Neural progenitor cell (in vitro differentiated cells): Measurements from ENCODE around the gene ACBD5.

Source experiments
- EZH2 ChIP-seq: fragments of 200-600 bp; sonication (generic); IDR thresholded peaks from 2 replicates; pipeline ENCODE4 v1.6.1; 2017; ENCODE audit warnings: antibody characterized with exemption, mild to moderate bottlenecking, moderate library complexity
- EZH2phosphoT487 ChIP-seq: fragments of 200-600 bp; sonication (generic); IDR thresholded peaks from 2 replicates; pipeline ENCODE4 v1.6.1; 2017; ENCODE audit warnings: antibody characterized with exemption
- TF ChIP-seq, protein P1 (sequence below): fragments of 200-600 bp; sonication (generic); IDR thresholded peaks from 2 replicates; pipeline ENCODE4 v1.5.1; 2017; ENCODE audit warnings: antibody characterized with exemption, mild to moderate bottlenecking

DNA sequence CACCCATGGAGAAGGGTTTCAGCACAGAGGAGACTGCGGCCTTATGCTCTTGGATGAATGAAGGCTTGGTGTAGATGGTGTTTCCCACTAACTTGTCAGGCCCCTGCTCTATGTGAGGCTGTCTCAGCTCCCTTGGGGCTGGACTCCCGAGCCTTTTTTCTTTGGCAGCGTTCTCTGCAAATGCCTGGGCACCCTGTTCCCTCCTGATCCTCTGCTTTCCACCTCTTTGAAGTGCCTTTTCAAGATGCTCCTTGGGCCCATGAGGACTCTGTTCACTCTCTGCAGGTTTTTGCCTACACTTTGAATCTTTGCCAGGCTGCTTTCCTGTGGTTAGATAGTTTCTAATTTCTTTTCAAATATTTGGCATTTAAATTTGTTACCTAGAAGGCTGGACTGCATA, 6.8 kb upstream of the ACBD5 start:
- TF ChIP-seq, protein P1, sequence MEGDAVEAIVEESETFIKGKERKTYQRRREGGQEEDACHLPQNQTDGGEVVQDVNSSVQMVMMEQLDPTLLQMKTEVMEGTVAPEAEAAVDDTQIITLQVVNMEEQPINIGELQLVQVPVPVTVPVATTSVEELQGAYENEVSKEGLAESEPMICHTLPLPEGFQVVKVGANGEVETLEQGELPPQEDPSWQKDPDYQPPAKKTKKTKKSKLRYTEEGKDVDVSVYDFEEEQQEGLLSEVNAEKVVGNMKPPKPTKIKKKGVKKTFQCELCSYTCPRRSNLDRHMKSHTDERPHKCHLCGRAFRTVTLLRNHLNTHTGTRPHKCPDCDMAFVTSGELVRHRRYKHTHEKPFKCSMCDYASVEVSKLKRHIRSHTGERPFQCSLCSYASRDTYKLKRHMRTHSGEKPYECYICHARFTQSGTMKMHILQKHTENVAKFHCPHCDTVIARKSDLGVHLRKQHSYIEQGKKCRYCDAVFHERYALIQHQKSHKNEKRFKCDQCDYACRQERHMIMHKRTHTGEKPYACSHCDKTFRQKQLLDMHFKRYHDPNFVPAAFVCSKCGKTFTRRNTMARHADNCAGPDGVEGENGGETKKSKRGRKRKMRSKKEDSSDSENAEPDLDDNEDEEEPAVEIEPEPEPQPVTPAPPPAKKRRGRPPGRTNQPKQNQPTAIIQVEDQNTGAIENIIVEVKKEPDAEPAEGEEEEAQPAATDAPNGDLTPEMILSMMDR: no peak
- TF ChIP-seq EZH2phosphoT487 (no peak), EZH2 (no peak)
